GM12892 (cell line): ENCODE data around the gene SLC13A4.

Experiments used
- POLR2A ChIP-seq: IDR thresholded peaks from 2 replicates; pipeline ENCODE4 v1.6.1; 2011; ENCODE audit warnings: low read depth, low read length, control low read depth
- POLR2AphosphoS5 ChIP-seq: IDR thresholded peaks from 2 replicates; pipeline ENCODE4 v1.6.1; 2011; ENCODE audit warnings: low read depth, low read length, control low read depth
- TAF1 ChIP-seq: IDR thresholded peaks from 2 replicates; pipeline ENCODE4 v1.6.1; 2011; ENCODE audit warnings: low read depth, mild to moderate bottlenecking, control low read depth, low read length, borderline replicate concordance

GRCh38 chr7:135704698-135705097 is 23.3 kb downstream of the SLC13A4 start:
- TF ChIP-seq POLR2AphosphoS5 (no peak), POLR2A (no peak), TAF1 (no peak)
